A549 (cell line): ENCODE results near the gene C5orf58. TPM values are rescaled to one million over a fixed set of nuclear protein-coding genes. Genes with fewer than 3 reads are reported as not detected.

Experiments
- ATAC-seq, 2 experiments: fragments of 200-7000 bp in 1 of 2; fragments of >200 bp in 1 of 2; cut with Nextera tagmentation in 1 of 2; cut with Tn5 transposase in 1 of 2; 3 replicates each; pipeline versions ENCODE4 v1.8.0 to v1.9.1; 2018 to 2020; ENCODE audit warnings: mild to moderate bottlenecking in 1 of 2, moderate library complexity in 1 of 2
- CTCF ChIA-PET: fragments of 300-600 bp; sonication (Branson Sonifier 250); formaldehyde crosslinking; extraction: SDS; loops from one replicate; lab custom pipeline; 2021; ENCODE audit warnings: antibody characterized with exemption, inconsistent platforms; lab: Yijun Ruan, JAX
- POLR2A ChIA-PET: fragments of 350-600 bp; formaldehyde crosslinking; extraction: SDS; loops from one replicate; lab custom pipeline; 2021; ENCODE audit warnings: antibody characterized with exemption, inconsistent platforms; lab: Yijun Ruan, JAX
- DNase-seq, 2 experiments: peaks; one replicate each; pipeline versions ENCODE4 v3.0.0 to v3.0.0-alpha.2; 2011 to 2016; ENCODE audit warnings: low read depth in 1 of 2, low spot score in 1 of 2
- FAIRE-seq: peaks from 2 replicates; lab custom pipeline; 2011; peaks lifted over from hg19 to GRCh38; lab: Jason Lieb, UNC
- H3K27ac ChIP-seq, 2 experiments: fragments of >200 bp; sonication (Bioruptor Twin); formaldehyde crosslinking; 3 replicates each; pipeline ENCODE4 v1.5.1; 2016 to 2017
- H3K4me1 ChIP-seq: fragments of >200 bp; sonication (Bioruptor Twin); formaldehyde crosslinking; 3 replicates; pipeline ENCODE4 v1.6.1; 2016
- H3K4me2 ChIP-seq: fragments of >200 bp; sonication (Bioruptor Twin); formaldehyde crosslinking; 3 replicates; pipeline ENCODE4 v1.6.1; 2016
- H3K4me3 ChIP-seq: fragments of >200 bp; sonication (Bioruptor Twin); formaldehyde crosslinking; 3 replicates; pipeline ENCODE4 v1.5.1; 2016
- H3K9me3 ChIP-seq: fragments of >200 bp; sonication (Bioruptor Twin); formaldehyde crosslinking; 3 replicates; pipeline ENCODE4 v1.6.1; 2016
- CBX2 ChIP-seq: fragments of 200-600 bp; sonication (generic); IDR thresholded peaks from 2 replicates; pipeline ENCODE4 v1.6.1; 2016; ENCODE audit warnings: low read depth, mild to moderate bottlenecking, borderline replicate concordance
- CHD2 ChIP-seq: fragments of 150-350 bp; IDR thresholded peaks from 2 replicates; pipeline ENCODE4 v1.6.1; 2014; ENCODE audit warnings: low read length; ENCODE audit not compliant: partially characterized antibody
- EHMT2 ChIP-seq: fragments of 200-600 bp; sonication (generic); IDR thresholded peaks from 2 replicates; pipeline ENCODE4 v1.6.1; 2016; ENCODE audit warnings: antibody characterized with exemption, low read depth, mild to moderate bottlenecking, moderate library complexity
- EP300 ChIP-seq, 2 experiments: fragments of >200 bp; sonication (Bioruptor Twin); formaldehyde crosslinking; IDR thresholded peaks; 2 replicates in 1 of 2; 3 replicates in 1 of 2; pipeline ENCODE4 v1.6.1; 2016 to 2017
- ESRRA ChIP-seq: fragments of 150-350 bp; IDR thresholded peaks from 2 replicates; pipeline ENCODE4 v1.6.1; 2014; ENCODE audit warnings: mild to moderate bottlenecking, low read length, borderline replicate concordance
- FOSL2 ChIP-seq, 2 experiments: fragments of 450-650 bp in 1 of 2; fragments of >200 bp in 1 of 2; sonication (Bioruptor Twin) in 1 of 2; formaldehyde crosslinking; IDR thresholded peaks; 2 replicates each; pipeline versions ENCODE4 v1.5.0 to v1.6.1; 2016 to 2020; ENCODE audit warnings: mild to moderate bottlenecking in 1 of 2, moderate library complexity in 1 of 2
- GATA3 ChIP-seq: IDR thresholded peaks from 2 replicates; pipeline ENCODE4 v1.6.1; 2012; ENCODE audit warnings: borderline replicate concordance
- HDAC2 ChIP-seq: fragments of 200-600 bp; sonication (generic); IDR thresholded peaks from 2 replicates; pipeline ENCODE4 v1.6.1; 2016
- HOXA7 ChIP-seq: fragments of 250-450 bp; sonication (Bioruptor Pico); IDR thresholded peaks from 2 replicates; pipeline ENCODE4 v1.5.0; 2020; ENCODE audit warnings: mild to moderate bottlenecking, moderate library complexity
- NPAS2 ChIP-seq: fragments of 250-450 bp; sonication (Bioruptor Pico); IDR thresholded peaks from 2 replicates; pipeline ENCODE4 v1.8.0; 2022; ENCODE audit warnings: mild to moderate bottlenecking, moderate library complexity, borderline replicate concordance
- NR3C1 ChIP-seq: fragments of >200 bp; sonication (Bioruptor Twin); formaldehyde crosslinking; IDR thresholded peaks from 3 replicates; pipeline ENCODE4 v1.6.1; 2017
- POLR2AphosphoS2 ChIP-seq: conservative IDR thresholded peaks from 2 replicates; pipeline ENCODE4 v1.6.1; 2012; ENCODE audit warnings: low read length, improper control_type of control experiment, inconsistent platforms
- RAD21 ChIP-seq, 2 experiments: fragments of >200 bp in 1 of 2; sonication (Bioruptor Twin) in 1 of 2; formaldehyde crosslinking in 1 of 2; IDR thresholded peaks in 1 of 2; conservative IDR thresholded peaks in 1 of 2; 2 replicates in 1 of 2; 3 replicates in 1 of 2; pipeline ENCODE4 v1.6.1; 2012 to 2018; ENCODE audit warnings: inconsistent platforms in 1 of 2
- RCOR1 ChIP-seq: fragments of 150-350 bp; IDR thresholded peaks from 2 replicates; pipeline ENCODE4 v1.6.1; 2014; ENCODE audit warnings: antibody characterized with exemption, low read length, low read depth
- RFX5 ChIP-seq: fragments of 450-650 bp; IDR thresholded peaks from 2 replicates; pipeline ENCODE4 v1.7.1; 2014; ENCODE audit warnings: antibody characterized with exemption, mild to moderate bottlenecking, moderate library complexity
- SMC3 ChIP-seq: fragments of >200 bp; sonication (Bioruptor Twin); formaldehyde crosslinking; IDR thresholded peaks from 3 replicates; pipeline ENCODE4 v1.6.1; 2018; ENCODE audit warnings: inconsistent platforms
- TP53 ChIP-seq: fragments of 250-450 bp; sonication (Bioruptor Pico); IDR thresholded peaks from 2 replicates; pipeline ENCODE4 v1.5.0; 2021; ENCODE audit warnings: mild to moderate bottlenecking, moderate library complexity
- ZC3H11A ChIP-seq: fragments of 450-650 bp; IDR thresholded peaks from 2 replicates; pipeline ENCODE4 v1.6.1; 2014; ENCODE audit warnings: antibody characterized with exemption, mild to moderate bottlenecking
- ZNF302 ChIP-seq: fragments of 250-450 bp; sonication (Bioruptor Pico); IDR thresholded peaks from 2 replicates; pipeline ENCODE4 v1.9.0; 2021; ENCODE audit warnings: inconsistent platforms, mild to moderate bottlenecking, moderate library complexity
- WGBS: methylation state at CpG from one replicate; pipeline ENCODE4 v1.1.6; 2017; ENCODE audit errors: missing lambda C conversion rate; 5-methylcytosine and 5-hydroxymethylcytosine counted together
- polyA plus RNA-seq, 4 experiments: library from polyadenylated mRNA; depleted of rRNA in 3 of 4; stranded (reverse); fragments of >200 nt; fragmentation: RNase III in 1 of 4; extraction: RNeasy Plus Mini Kit Qiagen cat#74134 plus additional on column Dnase treatment in 1 of 4; gene quantifications; 2 replicates in 3 of 4; 3 replicates in 1 of 4; pipeline ENCODE4 v1.2.3, GENCODE V29; 2011 to 2017
- TF ChIP-seq, protein P1 (sequence below): fragments of 200-600 bp; sonication (generic); IDR thresholded peaks from 2 replicates; pipeline ENCODE4 v1.6.1; 2016; ENCODE audit warnings: antibody characterized with exemption, mild to moderate bottlenecking, moderate library complexity
- TF ChIP-seq, protein P2 (sequence below): fragments of 150-350 bp; IDR thresholded peaks from 2 replicates; pipeline ENCODE4 v1.6.1; 2014; ENCODE audit warnings: low read depth, mild to moderate bottlenecking, low read length
- TF ChIP-seq, protein P3 (sequence below): fragments of 250-450 bp; sonication (Bioruptor Pico); IDR thresholded peaks from 2 replicates; pipeline ENCODE4 v1.5.0; 2020; ENCODE audit warnings: low read depth, mild to moderate bottlenecking, moderate library complexity

C5orf58 gene
- polyA plus RNA-seq, 2 of the 4 experiments (the other 2 are of a cell fraction) = not detected

DNA sequence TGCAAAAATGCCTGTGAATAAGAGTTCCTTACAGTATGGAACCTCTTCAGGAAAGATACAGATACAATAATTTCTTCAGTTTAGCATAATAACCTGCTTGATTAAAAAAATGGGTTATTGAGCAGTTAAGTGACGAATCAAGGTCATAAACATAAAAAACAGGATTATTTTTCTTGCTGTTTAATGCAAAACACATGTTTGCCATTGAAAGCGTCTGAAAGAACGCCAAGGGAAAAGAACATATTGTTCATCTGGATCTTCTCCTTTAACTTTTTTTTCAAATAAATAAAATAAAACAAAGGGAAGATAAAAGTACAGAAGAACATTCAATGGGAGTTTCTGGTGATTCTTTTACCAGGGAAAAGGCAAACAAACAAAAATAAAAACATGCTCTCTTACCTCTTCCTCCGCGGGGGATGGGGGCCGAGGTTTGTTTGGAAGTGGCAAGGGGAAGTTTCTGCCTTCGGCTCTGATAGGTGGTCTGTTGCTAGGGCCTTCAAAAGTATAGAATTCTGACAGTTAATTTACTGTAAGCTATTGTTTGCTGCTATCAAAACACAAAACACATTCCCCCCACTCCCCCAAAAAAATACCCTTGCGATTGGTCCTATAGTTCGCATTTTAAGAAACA lies 20.1 kb downstream of the C5orf58 start (continued):
- TF ChIP-seq ZNF302 (CRISPR knock-in tag) (no peak), NR3C1 (no peak), SMC3 (no peak), RFX5 (no peak), HOXA7 (CRISPR knock-in tag) (no peak), ESRRA (no peak), ZC3H11A (no peak)
- TF ChIP-seq, protein P1, sequence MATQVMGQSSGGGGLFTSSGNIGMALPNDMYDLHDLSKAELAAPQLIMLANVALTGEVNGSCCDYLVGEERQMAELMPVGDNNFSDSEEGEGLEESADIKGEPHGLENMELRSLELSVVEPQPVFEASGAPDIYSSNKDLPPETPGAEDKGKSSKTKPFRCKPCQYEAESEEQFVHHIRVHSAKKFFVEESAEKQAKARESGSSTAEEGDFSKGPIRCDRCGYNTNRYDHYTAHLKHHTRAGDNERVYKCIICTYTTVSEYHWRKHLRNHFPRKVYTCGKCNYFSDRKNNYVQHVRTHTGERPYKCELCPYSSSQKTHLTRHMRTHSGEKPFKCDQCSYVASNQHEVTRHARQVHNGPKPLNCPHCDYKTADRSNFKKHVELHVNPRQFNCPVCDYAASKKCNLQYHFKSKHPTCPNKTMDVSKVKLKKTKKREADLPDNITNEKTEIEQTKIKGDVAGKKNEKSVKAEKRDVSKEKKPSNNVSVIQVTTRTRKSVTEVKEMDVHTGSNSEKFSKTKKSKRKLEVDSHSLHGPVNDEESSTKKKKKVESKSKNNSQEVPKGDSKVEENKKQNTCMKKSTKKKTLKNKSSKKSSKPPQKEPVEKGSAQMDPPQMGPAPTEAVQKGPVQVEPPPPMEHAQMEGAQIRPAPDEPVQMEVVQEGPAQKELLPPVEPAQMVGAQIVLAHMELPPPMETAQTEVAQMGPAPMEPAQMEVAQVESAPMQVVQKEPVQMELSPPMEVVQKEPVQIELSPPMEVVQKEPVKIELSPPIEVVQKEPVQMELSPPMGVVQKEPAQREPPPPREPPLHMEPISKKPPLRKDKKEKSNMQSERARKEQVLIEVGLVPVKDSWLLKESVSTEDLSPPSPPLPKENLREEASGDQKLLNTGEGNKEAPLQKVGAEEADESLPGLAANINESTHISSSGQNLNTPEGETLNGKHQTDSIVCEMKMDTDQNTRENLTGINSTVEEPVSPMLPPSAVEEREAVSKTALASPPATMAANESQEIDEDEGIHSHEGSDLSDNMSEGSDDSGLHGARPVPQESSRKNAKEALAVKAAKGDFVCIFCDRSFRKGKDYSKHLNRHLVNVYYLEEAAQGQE = no peak
- TF ChIP-seq, protein P2, sequence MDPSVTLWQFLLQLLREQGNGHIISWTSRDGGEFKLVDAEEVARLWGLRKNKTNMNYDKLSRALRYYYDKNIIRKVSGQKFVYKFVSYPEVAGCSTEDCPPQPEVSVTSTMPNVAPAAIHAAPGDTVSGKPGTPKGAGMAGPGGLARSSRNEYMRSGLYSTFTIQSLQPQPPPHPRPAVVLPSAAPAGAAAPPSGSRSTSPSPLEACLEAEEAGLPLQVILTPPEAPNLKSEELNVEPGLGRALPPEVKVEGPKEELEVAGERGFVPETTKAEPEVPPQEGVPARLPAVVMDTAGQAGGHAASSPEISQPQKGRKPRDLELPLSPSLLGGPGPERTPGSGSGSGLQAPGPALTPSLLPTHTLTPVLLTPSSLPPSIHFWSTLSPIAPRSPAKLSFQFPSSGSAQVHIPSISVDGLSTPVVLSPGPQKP = no peak

DNA sequence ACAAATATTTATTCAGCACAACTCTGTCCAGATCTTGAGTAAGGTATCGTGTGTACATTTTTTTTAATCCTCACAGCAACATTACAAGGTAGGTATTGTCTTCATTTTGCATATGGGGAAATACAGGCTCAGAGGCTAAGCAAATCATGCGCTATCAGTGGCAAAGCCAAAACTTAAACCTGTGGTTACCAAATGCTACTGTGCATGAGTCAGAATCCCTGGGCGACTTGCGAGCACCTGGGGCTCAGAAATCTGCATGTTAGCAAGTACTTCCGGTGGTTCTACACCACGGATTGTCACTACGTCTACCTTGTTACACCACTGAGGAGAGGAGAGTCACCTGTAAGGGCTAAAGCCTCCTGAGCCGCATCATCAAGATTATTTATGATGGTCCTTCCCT lies 21.3 kb downstream of the C5orf58 start:
- Histone ChIP-seq H3K4me2 (no peak overlapping the region), H3K4me1 (no peaks in the 10 kb centered on the region), H3K9me3 (no peaks in the 10 kb centered on the region)
- POLR2A ChIA-PET = no interaction called here
- ATAC-seq = no peak
- TF ChIP-seq, protein P3, sequence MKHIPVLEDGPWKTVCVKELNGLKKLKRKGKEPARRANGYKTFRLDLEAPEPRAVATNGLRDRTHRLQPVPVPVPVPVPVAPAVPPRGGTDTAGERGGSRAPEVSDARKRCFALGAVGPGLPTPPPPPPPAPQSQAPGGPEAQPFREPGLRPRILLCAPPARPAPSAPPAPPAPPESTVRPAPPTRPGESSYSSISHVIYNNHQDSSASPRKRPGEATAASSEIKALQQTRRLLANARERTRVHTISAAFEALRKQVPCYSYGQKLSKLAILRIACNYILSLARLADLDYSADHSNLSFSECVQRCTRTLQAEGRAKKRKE (CRISPR knock-in tag) = no peak
- no peak for TF ChIP-seq NPAS2 (CRISPR knock-in tag)
- TF ChIP-seq, protein P2 = no peak
- TF ChIP-seq NR3C1 = no peak
- no peak for TF ChIP-seq EHMT2
- no peak for TF ChIP-seq TP53 (CRISPR knock-in tag)
- no peak for TF ChIP-seq HDAC2
- no peak for TF ChIP-seq POLR2AphosphoS2
- TF ChIP-seq, all 56 proteins: peak for 0
- no peak for DNase-seq
- no peak overlapping the region for H3K27ac ChIP-seq
- H3K4me3 ChIP-seq = no peak overlapping the region
- FAIRE-seq = no peak
- CTCF ChIA-PET = no interaction called here
- 47% methylated on average over 8 of the region's 8 CpGs for WGBS

DNA sequence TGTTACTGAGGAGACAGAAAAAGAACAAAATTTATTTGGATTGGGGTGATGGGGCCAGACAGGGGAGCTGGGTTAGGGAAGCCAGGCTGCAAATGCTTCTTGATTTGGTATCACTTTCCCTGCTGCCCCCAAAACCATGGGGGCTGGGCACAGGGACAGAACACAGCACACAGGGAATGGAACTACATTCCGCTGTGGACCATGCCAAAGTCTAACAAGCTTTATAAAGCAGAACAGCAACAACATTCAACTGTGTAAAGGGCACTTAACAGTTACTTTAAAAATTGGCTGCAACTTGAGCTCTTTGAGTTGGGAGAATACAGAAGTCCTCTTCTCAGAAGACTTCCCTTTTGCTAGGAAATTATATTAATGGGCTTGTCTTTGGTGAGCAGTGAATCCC lies 23.8 kb downstream of the C5orf58 start:
- H3K27ac ChIP-seq = no peak overlapping the region
- TF ChIP-seq RCOR1 (no peak), FOSL2 (IDR thresholded peaks at IDR 0.05) (no peak), FOSL2 (CRISPR knock-in tag; IDR thresholded peaks at IDR 0.05) (no peak), RFX5 (no peak), GATA3 (no peak), EP300 (IDR thresholded peaks at IDR 0.05) (no peak), CHD2 (no peak), CBX2 (no peak), RAD21 (conservative IDR thresholded peaks at IDR 0.05 in 1 of 2, IDR thresholded peaks at IDR 0.05 in 1 of 2) (no peak)
- TF ChIP-seq, protein P2 = no peak
- TF ChIP-seq, all 56 proteins: peak for 0
- DNase-seq (no peak), ATAC-seq (no peak), FAIRE-seq (no peak)
- 26% methylated on average over 1 of the region's 1 CpG for WGBS
- Histone ChIP-seq H3K4me3 (no peak overlapping the region), H3K9me3 (no peaks in the 10 kb centered on the region), H3K4me2 (no peak overlapping the region), H3K4me1 (no peaks in the 10 kb centered on the region)
- POLR2A ChIA-PET = no interaction called here
- CTCF ChIA-PET = interaction anchor here (0.9 to 1.2 kb wide), 2 partner anchors 11 to 13 kb away, joined by 3 to 6 read pairs; no protein-coding TSS in a partner anchor
